Kidney tubule cell (primary cell): ENCODE data around the gene NPM1.
"Not testable (repeated sequence)": the region's sequence is repeated elsewhere in the genome, so short reads cannot be mapped to it uniquely, and the experiment has no call there.

Source experiments
- DNase-seq: peaks from one replicate; pipeline ENCODE4 v3.0.0-alpha.2; 2018; ENCODE audit warnings: low spot score

NPM1 gene

DNA sequence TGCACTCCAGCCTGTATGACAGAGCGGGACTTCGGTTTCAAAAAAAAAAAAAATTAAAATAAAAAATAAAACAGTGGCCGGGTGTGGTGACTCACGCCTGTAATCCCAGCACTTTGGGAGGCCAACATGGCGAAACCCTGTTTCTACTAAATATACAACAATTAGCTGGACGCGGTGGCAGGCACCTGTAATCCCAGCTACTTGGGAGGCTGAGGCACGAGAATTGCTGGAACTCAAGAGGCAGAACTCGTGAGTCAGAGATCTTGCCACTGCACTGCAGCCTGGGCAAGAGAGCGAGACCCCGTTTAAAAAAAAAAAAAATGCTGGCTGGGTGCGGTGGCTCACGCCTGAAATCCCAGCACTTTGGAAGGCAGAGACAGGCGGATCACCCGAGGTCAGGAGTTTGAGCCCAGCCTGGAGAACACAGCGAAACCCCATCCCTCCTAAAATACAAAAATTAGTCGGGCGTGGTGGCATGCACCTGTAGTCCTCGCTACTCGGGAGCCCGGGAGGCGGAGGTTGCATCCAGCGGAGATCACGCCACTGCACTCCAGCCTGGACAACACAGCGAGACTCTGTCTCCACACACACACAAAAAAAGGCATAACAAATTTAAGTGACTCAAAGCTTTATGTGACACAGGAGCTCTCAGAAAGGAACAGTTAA, 1.5 kb upstream of the NPM1 start:
- DNase-seq: no peak

DNA sequence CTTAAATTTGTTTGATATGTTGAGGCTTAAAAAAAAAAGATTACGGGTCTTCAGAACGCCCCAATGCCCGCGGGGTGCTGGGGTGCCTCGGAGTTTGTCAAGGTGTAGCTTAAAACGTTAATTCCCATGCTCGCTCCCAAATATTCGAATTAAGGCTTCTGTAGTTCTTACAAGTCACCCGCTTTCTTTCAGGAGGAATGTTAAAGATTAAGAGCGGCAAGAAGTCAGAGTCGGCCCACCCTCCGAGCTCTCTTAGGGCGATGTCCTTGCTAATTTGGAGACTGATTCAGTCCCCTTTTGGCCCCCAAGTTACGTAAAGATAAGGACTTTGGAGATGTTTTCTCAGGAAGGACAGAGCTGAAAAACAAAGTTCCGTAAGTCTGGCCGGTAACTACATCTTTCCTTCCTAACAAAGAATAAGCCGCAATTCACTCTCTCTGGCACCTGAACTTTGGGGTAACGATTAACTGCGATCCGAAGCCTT, 746 bp upstream of the NPM1 start:
- no peak for DNase-seq

DNA sequence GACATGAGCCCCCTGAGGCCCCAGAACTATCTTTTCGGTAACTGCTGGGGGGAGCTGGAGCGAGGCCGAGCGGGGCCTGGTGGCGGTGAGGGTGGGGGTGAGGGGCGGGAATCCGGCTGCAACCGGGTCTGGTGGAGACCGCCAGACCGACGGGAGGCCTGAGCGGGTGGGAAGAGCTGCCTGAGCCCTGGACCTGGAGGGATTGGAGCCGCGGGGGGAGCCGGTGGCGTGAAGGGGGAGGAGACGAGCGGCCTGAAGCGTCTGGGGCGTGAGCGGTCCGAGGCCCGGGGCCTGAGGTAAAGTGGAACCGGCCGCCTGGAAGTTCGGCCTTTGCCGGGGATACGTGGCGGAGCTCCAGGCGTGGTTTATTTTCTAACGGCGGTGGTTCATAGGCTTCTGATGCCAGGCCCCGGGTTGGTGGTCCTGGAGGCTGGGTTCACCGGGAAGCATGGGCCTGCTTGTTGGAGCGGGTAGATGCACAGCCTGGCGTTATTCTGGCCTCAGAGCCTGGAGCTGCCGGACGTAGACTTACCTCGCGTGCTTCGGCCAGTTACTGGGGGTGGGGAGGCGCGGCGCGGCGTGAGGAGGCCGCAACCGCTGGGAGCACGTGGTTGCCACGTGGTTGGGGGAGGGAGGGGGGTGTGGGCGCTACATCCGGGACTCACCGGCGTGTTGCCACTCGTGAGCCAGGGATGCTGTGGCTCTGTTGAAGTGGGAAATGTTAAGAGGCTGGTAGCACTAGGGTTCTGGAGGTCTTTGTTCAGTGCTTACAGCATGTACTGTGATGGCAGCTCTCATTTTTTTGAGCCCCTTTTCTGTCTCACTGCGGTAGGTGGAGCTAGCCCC, 544 bp downstream of the NPM1 start:
- DNase-seq: peak; percentile 72

GRCh38 chr5:171388816-171389168, 1.1 kb downstream of the NPM1 start:
- no peak for DNase-seq

DNA sequence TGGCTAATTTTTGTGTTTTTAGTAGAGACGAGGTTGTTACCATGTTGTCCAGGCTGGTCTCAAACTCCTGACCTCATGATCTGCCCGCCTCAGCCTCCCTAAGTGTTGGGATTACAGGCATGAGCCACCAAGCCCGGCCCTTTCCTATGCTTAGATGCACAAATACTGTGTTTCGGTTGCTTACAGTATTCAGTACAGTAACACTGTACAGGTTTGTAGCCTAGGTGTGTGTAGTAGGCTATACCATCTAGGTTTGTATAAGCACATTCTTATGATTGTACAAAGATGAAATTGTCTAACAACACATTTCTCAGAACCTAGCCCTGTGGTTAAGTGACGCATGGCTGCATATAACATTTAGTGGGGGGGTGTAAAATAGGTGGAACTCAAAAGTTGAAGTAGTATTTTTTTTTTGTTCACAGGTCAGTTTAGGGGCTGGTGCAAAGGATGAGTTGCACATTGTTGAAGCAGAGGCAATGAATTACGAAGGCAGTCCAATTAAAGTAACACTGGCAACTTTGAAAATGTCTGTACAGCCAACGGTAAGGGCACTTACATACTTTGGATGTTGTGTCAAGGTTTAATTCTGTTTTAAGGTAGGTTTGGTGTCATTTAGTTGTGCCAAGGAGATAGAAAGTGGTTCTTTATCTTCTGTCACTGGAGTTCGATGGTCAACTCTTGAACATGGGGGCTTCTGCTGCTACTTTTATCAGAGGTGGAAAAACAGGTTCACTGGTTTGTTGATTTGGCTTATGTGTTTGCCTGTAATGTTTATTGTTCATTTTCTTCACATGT, 3.4 kb downstream of the NPM1 start:
- DNase-seq: no peak

DNA sequence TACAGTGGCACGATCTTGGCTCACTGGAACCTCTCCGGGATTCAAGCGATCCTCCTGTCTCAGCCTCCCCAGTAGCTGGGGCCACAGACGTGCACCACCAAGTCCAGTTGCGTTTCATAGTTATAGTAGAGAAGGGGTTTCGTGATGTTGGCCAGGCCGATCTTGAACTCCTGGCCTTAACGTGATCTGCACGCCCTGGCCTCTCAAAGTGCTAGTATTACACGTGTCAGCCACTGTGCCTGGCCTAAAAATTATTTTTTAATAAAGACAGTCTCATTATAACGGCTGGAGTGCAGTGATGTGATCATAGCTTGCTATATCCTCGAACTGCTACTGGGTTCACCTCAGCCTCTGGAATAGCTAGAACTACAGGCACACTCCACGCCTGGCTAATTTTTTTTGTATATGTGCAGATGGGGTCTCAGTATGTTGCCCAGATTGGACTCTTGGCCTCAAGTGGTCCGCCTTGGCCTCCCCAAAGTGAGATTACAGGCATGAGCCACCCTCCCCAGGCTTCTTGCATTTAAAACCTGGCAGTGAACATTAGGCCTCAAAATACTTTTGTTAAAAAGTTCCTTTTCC, 4.4 kb downstream of the NPM1 start:
- no peak for DNase-seq

GRCh38 chr5:171392585-171393159, 5.0 kb downstream of the NPM1 start:
- no peak for DNase-seq

DNA sequence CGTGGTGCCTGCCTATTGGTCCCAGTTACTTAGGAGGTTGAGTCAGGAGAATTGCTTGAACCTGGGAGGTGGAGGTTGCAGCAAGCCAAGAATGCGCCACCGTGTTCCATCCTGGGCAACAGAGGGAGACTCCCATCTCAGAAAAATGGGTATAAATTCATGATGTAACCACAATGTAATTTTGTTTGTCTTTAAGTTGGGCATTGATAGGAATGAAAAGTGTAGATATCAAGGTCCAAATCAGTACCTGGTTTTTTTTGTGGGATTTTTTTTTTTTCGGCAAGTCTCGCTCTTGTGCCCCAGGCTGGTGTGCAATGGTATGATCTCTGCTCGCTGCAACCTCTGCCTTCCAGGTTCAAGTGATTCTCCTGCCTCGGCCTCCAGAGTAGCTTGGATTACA, 7.4 kb downstream of the NPM1 start:
- no peak for DNase-seq

- DNase-seq: not testable (repeated sequence)
Observed at GRCh38 chr5:171396583-171396982, 8.9 kb downstream of the NPM1 start.

- DNase-seq: no peak
Observed at GRCh38 chr5:171397190-171397589, 9.5 kb downstream of the NPM1 start.

GRCh38 chr5:171397599-171397998, 9.9 kb downstream of the NPM1 start:
- no peak for DNase-seq

DNA sequence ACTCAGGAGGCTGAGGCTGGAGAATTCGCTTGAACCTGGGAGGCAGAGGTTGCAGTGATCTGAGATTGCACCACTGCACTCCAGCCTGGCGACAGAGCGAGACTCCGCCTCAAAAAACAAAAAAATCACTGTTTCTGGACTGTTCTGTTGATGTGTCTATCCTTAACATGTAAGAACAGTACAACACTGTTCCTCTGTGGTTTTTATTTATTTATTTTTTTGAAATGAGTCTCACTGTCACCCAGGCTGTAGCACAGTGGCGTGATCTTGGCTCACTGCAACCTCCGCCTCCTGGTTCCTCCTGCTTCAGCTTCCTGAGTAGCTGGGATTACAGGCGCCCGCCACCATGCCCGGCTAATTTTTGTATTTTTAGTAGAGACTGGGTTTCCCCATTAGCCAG, 11.0 kb downstream of the NPM1 start:
- not testable (repeated sequence) for DNase-seq

GRCh38 chr5:171400169-171400568, 12.5 kb downstream of the NPM1 start:
- DNase-seq: no peak

GRCh38 chr5:171401167-171401947, 13.7 kb downstream of the NPM1 start:
- no peak for DNase-seq

DNA sequence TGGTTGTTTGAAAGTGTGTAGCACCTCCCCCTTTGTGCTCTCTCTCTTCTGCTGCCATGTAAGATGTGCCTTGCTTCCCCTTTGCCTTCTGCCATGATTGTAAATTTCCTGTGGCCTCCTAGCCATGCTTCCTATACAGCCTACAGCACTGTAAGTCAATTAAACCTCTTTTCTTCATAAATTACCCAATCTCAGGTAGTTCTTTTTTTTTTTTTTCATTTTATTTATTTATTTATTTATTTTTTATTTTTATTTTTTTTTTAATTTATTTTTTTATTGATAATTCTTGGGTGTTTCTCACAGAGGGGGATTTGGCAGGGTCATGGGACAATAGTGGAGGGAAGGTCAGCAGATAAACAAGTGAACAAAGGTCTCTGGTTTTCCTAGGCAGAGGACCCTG, 15.1 kb downstream of the NPM1 start:
- not testable (repeated sequence) for DNase-seq

- DNase-seq: no peak
Observed at GRCh38 chr5:171405615-171406014, 18.0 kb downstream of the NPM1 start.

DNA sequence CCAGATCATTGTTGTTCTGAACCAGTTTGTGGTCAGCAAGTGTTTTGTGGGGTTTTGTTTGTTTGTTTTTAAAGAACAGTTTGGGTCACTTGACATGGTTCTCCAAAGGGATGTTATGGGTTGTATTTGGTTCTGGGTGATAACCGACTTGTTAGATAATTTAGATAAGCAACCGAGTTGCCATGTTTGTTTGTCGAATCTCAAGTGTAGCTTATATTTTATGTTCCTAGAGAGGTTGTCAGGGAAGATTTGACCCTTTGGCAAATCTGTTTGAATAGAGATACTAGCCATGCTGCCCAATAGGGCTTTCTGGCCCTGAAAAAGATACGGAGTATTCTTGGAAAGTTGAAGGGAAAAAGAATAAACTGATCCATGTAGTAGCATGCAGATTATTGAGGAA, 19.6 kb downstream of the NPM1 start:
- no peak for DNase-seq

DNA sequence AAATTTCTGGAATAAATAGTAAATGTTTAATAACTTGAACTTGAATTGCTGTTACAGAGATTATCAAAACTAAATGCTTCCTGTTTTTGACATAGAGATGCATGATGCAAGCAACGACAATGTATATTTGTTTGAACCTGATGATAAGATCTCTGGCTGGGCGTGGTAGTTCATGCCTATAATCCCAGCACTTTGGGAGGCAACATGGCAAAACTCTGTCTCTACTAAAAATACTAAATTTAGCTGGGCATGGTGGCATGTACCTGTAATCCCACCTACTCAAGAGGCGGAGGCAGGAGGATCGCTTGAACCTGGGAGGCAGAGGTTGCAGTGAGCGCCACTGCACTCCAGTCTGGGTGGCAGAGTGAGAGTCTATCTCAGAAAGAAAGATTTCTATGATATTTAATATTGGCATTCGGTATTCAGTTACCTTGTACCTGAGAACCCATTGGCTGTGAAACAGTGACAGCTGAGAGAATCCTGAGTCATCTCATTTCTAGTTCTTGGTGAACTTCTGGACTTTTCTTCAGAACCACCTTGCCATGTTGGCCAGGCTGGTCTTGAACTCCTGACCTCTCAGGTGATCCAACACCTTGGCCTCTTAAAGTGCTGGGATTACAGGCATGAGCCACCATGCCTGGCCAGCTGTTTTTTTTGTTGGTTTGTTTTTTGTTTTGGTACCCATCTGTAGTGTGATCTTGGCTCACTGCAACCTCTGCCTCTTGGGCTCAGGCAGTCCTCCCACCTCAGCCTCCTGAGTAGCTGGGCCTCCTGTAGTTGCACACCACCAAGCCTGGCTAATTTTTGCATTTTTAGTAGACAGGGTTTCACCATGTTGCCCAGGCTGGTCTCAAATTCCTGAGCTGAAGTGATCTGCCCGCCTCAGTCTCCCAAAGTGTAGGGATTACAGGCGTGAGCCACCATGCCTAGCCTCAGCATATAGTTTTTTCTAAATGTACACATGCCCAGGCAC, 21.8 kb downstream of the NPM1 start:
- no peak for DNase-seq

DNA sequence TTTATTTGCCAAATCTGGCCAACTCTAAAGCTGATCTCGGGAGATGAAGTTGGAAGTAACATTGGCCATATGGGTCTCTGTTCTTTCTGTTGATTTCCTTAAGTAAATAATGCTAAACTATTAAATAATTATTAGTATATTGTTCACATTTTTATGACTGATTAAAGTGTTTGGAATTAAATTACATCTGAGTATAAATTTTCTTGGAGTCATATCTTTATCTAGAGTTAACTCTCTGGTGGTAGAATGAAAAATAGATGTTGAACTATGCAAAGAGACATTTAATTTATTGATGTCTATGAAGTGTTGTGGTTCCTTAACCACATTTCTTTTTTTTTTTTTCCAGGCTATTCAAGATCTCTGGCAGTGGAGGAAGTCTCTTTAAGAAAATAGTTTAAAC, 22.5 kb downstream of the NPM1 start:
- no peak for DNase-seq

GRCh38 chr5:171412186-171412585, 24.5 kb downstream of the NPM1 start:
- DNase-seq: no peak
